ENCODE measurements around the gene ICA1.
"Not testable (repeated sequence)": the region's sequence is repeated elsewhere in the genome, so short reads cannot be mapped to it uniquely, and the experiment has no call there.

The ICA1 gene

DNA sequence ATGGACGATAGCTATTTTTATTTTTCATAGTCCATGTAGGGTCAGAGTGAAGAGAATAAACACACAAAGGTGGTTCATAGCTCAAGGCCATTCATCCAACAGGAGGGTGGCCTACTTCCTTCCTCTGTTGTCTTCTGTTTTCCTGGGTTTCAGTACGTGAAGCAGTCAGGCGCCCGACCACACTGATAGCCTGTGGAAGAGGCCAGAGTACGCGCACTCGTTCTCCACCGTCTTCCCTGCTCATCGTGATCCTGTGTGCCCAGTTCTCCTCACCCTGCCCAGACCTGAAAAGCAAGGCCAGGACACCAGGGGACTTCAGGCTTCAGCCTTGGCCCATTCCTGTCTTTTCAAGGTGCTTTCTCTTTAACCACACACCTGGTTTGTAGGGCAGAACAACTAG is 158.7 kb downstream of the ICA1 start:
- DNase-seq (ENCODE audit: low read depth, low spot score) = no peak

DNA sequence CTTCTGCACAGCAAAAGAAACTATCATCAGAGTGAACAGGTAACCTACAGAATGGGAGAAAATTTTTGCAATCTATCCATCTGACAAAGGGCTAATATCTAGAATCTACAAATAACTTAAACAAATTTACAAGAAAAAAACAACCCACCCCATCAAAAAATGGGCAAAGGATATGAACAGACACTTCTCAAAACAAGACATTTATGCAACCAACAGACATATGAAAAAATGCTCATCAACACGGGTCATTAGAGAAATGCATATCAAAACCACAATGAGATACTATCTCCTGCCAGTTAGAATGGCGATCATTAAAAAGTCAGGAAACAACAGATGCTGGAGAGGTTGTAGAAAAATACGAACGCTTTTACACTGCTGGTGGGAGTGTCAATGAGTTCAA is 160.7 kb downstream of the ICA1 start:
- not testable (repeated sequence) for DNase-seq (ENCODE audit: low read depth, low spot score)

DNA sequence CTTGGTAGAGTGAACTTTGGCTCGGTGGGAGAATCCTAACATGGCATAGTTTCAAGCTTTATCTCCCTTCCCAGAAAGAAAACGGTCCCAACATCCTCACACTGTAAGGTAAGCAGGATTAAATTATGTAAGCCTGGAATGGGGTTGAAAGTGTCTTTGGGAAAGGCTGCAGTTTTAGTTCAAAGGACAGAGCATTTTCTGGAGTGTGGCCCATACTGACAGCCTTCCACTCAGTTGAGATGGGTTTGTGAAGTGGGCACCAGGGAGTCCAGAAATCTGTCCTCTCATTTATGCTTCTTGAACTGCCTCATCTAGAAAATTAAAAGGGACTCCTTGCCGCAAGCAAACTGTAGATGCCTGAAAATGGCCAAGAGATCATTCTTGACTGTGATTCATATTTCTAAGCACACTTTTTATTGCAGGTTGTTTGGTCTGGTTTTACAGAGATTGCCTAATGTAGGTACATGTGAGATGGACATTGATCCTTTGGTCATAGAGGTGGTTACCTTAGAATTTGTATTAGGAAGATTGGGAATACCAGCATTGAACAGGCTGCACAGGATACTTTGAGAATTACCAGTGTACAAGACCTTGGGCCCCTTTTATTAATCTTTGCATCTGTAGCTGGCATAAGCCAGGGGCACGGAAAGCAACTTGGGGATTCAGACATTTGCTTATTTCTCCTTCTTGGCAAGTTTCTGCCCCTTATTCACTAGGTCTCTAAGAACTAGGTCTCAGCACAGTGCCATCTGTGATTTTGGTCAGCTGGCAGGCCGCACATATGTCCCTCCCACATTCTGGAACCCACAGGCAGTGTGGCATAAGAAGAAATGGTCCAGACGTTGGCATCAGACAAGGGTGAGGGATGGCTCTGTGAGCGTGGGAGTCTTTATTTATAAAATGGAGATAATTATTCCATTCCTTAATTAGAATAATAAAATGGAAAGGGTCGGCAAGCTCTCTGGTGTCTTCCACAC is 167.5 kb downstream of the ICA1 start:
- no peak for DNase-seq (ENCODE audit: low read depth, low spot score)

DNA sequence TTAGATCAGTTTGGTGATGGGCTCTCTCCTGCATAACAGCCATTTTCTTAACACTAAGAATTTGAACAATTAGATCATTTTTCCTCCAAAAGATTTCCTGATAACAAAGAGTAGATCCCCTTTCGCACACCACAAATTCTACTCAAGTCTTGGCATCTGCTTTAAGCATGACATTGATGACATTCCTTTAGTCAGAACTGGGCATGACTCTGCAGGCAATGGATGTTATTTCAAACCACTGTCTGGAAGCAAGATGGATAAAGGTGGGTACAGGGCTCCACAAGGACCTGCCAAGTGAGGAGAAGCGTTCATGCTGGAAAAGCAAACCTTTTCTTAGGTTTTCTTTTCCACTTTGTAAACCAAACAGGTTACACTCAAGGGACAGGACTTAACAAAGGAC is 169.8 kb downstream of the ICA1 start:
- no peak for DNase-seq (ENCODE audit: low read depth, low spot score)

DNA sequence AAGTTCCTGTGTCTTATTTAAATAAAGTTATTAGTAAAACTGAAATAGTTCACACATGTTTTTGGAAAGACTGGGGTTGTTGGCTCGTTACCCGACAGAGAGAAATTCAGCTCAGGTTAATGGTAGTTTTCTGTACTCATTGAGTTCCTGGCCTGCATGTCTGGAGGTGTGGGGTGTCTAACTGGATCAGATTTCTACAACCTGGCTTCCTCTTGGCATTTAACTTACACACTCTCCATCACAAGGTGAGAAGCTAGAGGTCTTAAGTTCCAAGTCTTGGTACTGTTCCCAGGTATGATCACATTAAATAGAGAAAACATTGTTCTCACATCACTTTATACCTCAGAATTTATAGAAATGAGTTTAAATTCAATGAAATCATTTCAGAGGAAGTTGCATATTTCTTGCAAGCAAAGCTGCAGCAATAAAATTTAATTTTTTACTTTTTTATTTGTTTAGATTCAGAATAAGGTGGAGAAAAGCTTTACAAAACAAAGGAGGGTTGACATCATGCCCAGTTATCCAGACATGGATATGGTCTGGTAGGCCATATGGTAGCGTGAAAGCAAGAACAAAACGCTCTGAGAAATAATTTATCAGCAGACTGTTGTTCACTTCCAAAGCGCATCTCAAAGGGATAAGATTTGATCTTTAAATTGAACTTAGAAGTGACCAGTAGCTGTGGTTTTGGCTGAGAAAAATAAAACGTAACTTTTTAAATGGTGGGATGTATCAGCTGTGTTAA is 172.8 kb downstream of the ICA1 start:
- no peak for DNase-seq (ENCODE audit: low read depth, low spot score)

DNA sequence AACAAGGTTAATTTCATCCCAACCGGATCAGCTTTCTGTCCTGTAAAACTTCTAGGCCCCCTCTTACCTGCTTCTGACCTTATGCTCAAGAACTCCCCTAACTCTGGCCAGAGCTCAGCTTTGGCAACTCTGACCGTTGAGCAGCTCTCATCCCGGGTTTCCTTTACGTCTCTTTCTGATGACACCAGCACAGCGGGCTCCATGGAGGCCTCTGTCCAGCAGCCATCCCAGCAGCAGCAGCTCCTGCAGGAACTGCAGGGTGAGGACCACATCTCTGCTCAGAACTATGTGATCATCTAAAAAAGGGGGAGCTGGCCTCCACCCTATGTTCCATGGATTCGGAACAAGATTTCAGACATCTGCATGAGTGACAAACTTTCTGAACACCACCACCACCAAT is 175.7 kb downstream of the ICA1 start:
- no peak for DNase-seq (ENCODE audit: low read depth, low spot score)

DNA sequence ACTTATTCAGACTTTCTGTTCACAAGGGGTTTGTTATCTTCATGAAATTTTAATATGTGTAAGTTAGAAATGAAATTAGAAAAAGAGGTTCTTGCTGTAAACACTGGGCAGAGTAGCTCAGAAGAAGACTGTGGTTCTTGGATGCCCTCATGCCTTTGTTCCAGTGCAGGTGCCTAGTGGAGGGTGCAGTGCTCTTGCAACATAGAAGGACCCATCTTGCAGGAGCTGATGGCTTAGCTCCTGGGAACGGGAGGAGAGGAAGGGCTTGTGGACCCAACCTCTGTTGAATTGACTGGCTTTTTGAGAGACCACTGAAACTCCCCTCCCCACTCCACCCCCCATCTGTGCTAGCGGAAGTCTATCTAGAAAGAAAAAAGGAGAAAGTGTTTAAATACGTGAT is 176.5 kb downstream of the ICA1 start:
- DNase-seq (ENCODE audit: low read depth, low spot score) = no peak

DNA sequence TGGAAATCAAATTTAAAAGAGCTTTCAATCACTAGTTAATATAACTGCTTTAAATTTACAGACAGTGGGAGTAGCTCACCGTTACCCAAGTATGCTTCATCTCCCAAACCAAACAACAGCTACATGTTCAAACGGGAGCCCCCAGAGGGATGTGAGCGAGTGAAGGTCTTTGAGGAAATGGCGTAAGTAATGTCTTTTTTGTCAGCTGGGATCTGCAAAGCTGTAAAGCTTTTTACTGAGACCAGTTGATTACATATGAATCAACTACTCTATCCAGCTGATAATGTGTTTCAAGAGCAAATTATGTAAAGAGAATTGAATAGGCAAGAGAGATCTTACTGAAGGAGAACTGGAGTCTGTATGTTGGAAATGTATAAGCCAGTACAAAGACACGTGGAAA is 177.1 kb downstream of the ICA1 start:
- DNase-seq (ENCODE audit: low read depth, low spot score) = no peak

DNA sequence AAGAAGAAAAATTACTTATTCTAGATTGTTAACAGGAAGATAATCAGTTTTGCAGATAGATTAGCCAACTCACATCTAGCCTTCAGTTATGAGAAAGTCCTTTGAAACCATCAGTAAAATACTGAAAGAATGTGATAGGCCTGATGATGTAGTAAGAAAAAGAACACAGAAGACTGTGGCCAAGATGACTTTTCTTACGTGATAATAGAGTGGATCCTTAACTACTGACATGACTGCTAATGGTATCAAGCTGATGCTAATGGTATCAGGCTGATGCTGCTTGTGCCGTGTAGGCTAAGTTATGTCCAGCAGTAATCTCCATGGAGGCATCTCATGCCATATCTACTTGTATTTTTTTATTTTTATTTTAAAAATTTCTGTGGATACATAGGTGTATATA is 179.2 kb downstream of the ICA1 start:
- DNase-seq (ENCODE audit: low read depth, low spot score) = no peak

DNA sequence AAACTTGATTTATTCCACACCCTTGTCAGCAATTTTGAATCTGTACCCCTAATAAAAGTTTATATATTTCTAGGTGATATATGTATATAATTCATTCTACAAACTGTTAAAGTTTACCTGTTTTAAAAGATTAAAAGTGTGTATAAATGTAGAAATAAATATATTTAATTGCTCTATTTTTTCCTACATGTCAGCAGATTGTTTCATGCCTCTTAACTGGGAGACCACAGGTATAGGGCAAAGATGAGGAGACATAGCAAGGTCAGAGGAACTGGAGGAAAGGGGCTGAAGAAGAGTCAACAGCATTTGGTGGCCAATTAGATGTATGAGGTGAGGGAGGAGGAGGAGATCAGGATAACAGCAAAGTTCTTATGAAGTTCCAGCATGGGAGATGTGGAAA is 183.5 kb downstream of the ICA1 start:
- no peak for DNase-seq (ENCODE audit: low read depth, low spot score)

DNA sequence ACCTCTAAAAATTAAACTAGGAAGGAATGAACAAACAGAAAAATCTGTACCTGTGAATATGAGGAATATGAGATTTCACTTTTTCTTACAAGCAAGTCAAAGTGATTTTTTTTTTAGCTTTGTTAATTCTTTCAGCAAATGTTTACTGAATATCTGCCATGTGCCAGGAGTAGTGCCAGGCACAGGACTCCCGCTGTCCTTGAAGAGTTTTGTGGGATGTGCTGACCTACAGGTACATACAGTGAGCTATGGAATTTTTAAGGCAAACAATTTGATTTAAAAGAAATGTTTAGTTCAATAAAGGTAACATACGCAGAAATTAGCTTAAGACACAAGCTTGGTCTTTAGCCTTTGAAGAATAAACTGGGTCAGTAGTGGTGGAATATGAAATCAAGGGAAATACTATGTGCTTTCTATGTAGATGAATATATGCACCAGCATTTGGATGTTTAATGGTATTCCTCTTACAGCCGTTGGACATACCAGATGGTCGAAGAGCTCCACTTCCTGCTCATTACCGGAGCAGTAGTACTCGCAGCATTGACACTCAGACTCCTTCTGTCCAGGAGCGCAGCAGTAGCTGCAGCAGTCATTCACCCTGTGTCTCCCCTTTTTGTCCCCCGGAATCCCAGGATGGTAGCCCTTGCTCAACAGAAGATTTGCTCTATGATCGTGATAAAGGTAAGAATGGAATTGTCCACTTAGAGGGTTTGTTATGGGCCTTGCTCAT is 191.4 kb downstream of the ICA1 start:
- DNase-seq (ENCODE audit: low read depth, low spot score) = no peak

DNA sequence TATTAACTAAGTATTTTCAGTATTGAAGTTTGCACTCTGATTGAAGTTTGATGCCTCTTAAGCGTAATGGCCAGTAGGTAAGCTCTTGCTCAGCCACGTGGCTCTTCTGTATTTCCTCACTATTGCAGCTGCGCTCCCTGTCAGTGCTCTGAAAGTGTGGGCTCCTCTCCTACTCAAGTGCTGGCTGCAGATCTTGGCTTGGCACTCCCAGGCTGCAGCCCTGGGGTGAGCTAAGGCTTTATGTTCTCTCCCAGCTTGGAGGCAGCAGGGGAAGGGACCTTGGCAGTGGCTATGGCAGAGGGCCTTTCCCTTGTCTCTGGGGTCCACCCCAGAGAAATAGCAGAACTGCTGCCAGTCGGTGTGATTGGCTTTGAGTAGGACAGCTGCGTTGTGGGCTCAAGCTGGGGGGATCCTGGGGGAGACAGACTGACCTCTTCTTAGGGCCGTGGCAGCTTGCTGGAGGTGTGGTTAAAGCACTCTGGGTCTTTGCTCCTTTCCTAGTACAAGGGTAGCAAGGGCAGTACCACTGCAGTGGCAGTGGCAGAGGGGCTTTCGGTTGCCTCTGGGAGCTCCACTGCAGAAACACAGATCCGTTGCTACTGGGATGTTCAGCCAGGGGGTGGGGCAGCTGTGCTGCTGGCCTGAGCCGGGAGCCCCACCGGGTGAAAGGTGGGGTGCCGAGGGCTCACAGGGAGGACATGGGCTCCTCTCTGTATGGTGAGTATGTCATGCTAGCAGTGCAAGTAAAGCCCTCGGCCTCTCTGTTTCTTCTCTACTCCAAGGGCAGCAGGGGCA is 192.9 kb downstream of the ICA1 start:
- DNase-seq (ENCODE audit: low read depth, low spot score) = no peak

DNA sequence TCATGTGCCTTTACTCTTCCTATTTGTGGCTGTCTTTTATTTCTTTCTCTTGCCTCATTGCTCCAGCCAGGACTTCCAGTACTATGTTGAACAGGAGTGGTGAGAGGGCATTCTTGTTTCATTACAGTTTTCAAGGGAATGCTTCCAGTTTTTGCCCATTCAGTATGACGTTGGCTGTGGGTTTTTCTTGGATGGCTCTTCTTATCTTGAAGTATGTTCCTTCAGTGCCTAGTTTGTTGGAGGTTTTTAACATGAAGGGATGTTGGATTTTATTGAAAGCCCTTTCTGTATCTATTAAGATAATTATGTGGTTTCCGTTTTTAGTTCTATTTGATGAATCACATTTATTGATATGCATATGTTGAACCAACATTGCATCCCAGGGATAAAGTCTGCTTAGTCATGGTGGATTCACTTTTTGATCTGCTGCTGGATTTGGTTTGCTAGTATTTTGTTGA is 196.6 kb downstream of the ICA1 start:
- DNase-seq (ENCODE audit: low read depth, low spot score) = no peak

DNA sequence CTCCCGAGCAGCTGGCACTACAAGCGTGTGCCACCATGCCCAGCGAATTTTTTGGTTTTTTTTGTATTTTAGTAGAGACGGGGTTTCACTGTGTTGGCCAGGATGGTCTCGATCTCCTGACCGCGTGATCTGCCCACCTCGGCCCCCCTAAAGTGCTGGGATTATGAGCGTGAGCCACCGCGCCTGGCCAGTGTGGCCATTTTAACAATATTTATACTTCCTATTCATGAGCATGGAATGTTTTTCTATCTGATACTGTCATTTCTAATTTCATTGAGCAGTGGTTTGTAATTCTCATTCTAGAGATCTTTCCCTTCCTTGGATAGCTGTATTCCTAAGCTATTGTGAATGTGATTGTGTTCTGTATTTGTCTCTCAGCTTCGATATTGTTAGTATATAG is 197.1 kb downstream of the ICA1 start:
- DNase-seq (ENCODE audit: low read depth, low spot score) = no peak

DNA sequence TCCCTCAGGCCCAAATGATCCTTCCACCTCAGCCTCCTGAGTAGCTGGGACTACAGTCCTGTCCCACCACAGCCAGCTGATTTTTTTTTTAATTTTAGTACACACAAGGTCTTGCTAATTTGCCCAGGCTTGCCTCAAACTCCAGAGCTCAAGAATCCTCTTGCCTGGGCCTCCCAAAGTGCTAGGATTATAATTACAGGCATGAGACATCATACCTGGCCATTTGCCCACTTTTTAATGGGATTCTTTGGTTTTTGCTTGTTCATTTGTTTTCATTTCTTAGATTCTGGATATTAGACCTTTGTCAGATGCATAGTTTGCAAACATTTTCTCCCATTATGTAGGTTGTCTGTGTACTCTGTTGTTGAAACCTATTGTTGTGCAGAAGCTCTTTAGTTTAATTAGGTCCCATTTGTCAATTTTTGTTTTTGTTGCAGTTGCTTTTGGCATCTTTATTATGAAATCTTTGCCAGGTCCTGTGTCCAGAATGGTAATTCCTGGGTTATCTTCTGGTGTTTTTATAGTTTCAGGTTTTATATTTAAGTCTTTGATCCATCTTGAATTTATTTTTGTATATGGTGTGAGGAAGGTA is 198.2 kb downstream of the ICA1 start:
- DNase-seq (ENCODE audit: low read depth, low spot score) = no peak

DNA sequence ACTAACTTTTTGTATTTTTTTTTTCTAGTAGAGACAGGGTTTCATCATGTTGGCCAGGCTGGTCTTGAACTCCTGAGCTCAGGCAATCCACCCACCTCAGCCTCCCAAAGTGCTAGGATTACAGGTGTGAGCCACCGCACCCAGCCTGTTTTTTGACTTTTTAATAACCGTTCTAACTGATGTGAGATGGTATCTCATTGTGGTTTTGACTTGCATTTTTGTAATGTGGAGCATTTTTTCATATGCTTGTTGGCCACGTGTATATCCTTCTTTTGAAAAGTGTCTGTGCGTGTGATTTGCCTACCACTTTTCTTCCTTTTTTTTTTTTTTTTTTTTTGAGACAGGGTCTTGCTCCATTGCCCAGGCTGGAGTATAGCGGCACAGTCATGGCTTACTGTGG is 198.7 kb downstream of the ICA1 start:
- not testable (repeated sequence) for DNase-seq (ENCODE audit: low read depth, low spot score)

Measured in activated naive CD8-positive, alpha-beta T cell treated with anti-CD3 and anti-CD28 coated beads, Interleukin-2, amount 50 U/mL, for 16 hours (primary cell).